Measurements from ENCODE around the gene ARX.
A peak's percentile ranks its signal among the peaks of the same experiment; 100 is the strongest.

ARX gene

GRCh38 chrX:24996096-24996709 lies 19.6 kb downstream of the ARX start:
- no peak for DNase-seq

- no peak for DNase-seq
Measured at GRCh38 chrX:24993879-24994278, 21.9 kb downstream of the ARX start.

GRCh38 chrX:24990535-24990934 lies 25.2 kb downstream of the ARX start:
- DNase-seq = no peak

- DNase-seq = no peak
Measured at GRCh38 chrX:24988314-24988713, 27.5 kb downstream of the ARX start.

- no peak for DNase-seq
Measured at GRCh38 chrX:24987731-24988130, 28.0 kb downstream of the ARX start.

GRCh38 chrX:24985120-24985519 lies 30.6 kb downstream of the ARX start:
- DNase-seq = no peak

- DNase-seq = no peak
Measured at GRCh38 chrX:24983931-24984330, 31.8 kb downstream of the ARX start.

GRCh38 chrX:24982306-24982965 lies 33.3 kb downstream of the ARX start:
- DNase-seq = peak; percentile 34

DNA sequence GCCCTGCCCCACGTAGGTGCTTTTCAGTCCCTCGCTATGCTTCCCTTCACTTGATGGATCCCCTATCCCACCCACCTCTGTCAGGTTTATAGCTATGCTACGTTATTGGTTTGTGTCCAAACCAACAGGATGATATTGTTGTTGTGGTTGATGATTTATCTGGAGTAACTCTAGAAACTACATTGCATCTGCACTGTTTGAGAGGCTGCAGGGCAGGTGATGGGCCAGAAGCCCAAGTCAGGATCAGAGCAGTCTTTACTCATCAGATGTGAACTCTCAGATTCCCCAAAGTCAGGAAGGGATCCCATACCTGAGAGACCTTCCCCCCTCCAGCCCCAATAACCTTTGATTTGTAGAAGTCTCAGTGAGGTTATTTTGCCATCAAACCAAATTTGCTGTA lies 34.7 kb downstream of the ARX start:
- DNase-seq = no peak

GRCh38 chrX:24979081-24979480 lies 36.7 kb downstream of the ARX start:
- no peak for DNase-seq

DNA sequence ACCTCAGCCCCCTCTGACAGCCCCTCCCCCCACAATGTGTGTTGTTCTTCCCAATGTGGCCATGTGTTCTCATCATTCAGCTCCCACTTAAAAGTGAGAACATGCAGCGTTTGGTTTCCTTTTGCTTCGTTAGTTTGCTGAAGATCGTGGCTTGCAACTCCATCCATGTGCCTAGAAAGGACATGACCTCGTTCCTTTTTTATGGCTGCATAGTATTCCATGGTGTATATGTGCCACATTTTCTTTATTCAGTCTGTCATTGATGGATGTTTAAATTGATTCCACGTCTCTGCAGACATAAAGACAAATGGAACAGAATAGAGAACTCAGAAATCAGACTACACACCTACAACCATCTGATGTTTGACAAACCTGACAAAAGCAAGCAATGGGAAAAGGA lies 46.0 kb downstream of the ARX start:
- DNase-seq = no peak

DNA sequence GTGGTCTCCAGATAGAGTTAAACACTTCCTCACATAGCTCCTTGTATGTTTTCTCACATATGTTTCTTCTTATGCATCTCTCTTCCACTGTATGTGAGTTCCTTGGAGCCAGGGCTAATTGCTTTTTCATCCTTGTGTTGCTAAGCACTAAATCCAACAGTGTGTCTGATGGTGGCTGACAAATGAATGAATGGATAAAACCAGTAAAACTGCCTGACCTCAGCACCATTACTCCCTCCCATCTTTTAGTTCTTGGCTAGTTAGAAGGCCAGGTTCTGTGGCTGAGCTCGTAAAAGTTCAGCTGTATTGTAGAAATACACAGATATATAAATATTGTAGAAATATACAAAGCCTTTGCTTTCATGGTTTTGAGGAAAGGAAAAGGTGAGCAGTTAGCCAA lies 50.4 kb downstream of the ARX start:
- DNase-seq = no peak

DNA sequence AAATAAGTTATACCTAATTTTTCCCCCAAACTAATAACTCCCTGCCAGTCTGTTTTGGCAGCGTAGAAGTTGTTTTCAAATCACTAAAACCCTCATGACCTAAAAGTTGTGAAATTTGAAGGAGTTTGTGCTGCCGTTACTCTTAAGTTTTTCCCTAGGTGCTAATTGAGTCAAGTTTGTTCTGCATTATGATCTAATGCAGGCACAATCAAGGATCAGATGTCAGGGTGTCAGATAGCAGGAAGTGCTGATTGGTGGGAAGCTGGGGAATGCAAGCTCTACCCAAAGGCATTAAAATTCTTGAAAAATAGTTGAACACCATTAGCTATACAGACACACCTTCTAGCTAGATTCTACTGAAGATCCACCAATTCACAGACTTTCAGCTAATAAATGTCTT lies 51.9 kb downstream of the ARX start:
- DNase-seq = peak; percentile 10

GRCh38 chrX:24961809-24962208 lies 54.0 kb downstream of the ARX start:
- no peak for DNase-seq

- DNase-seq = peak; percentile 8
Measured at GRCh38 chrX:24956828-24957227, 58.9 kb downstream of the ARX start.

DNA sequence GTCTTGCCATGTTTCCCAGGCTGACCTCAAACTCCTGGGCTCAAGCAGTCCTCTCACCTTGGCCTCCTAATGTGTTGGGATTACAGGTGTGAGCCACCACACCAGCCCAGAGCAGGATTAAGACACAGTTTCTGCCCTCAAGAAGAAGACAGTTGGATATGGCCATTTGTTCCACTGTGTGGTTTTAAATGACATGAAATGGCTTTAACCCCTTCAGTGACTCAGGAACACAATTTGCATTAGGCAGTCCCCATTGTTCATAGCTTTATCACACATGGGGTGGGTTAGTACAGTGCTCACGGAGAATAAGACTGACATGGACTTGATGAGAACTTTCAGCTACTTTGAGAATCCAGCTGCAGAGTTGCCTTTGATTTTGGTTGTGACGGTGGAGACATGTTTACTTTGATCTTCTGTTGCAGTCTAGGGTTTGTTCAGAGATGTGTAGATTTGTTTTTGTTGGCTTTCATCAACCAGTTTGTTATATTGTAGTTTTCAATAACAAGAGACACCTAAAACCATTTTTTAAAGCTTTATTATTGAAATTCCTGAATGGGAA lies 60.3 kb downstream of the ARX start:
- no peak for DNase-seq

DNA sequence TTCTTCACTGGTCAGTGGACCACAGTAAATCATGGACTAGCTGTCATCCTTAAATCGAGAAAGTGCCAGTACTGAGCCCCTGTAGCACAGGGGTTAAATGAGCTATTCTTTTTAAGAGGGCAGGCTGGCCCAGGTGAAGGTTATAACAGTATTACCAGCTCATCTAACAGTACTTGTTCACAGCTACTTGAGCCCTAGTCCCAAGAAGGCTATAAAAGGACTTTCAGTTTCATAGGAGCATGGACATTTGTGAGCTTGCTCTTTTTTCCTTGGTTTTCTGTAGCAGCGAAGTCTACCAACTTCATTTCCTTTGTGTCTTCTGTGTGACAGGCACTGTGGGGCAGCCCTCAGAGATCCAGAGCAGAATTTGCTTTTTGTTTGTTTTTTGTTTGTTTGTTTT lies 61.0 kb downstream of the ARX start:
- no peak for DNase-seq
